Fibroblast of skin of left biceps (primary cell): ENCODE data around the gene ZNF821.
"Not testable (repeated sequence)": the region's sequence is repeated elsewhere in the genome, so short reads cannot be mapped to it uniquely, and the experiment has no call there.

Source experiments
- DNase-seq, 2 experiments: peaks; one replicate each; pipeline ENCODE4 v3.0.0-alpha.2; 2013; ENCODE audit warnings: low read depth in 2 of 2

ZNF821 gene

GRCh38 chr16:71902656-71903365, 18.8 kb upstream of the ZNF821 start:
- no peak for DNase-seq

GRCh38 chr16:71899171-71899570, 15.2 kb upstream of the ZNF821 start:
- no peak for DNase-seq

- DNase-seq, result no peak
Measured at GRCh38 chr16:71896764-71897368, 12.9 kb upstream of the ZNF821 start.

- DNase-seq, result no peak
Measured at GRCh38 chr16:71895679-71896365, 11.8 kb upstream of the ZNF821 start.

- peak; percentile 97 for DNase-seq
Measured at GRCh38 chr16:71894921-71895678, 11.1 kb upstream of the ZNF821 start, which contains the start of gene IST1. TSS of gene IST1 (plus strand) at chr16:71895531. CDS start at chr16:71915641, 20,110 bp downstream.

- no peak for DNase-seq
Measured at GRCh38 chr16:71894229-71894920, 10.4 kb upstream of the ZNF821 start.

GRCh38 chr16:71893888-71894228, 9.9 kb upstream of the ZNF821 start:
- DNase-seq, result no peak

GRCh38 chr16:71889147-71889546, 5.2 kb upstream of the ZNF821 start:
- no peak for DNase-seq

- DNase-seq, result no peak
Measured at GRCh38 chr16:71885261-71885650, 1.3 kb upstream of the ZNF821 start.

- DNase-seq, result no peak
Measured at GRCh38 chr16:71883168-71883848, 674 bp downstream of the ZNF821 start.

GRCh38 chr16:71882505-71883167, 1.3 kb downstream of the ZNF821 start:
- no peak for DNase-seq

- no peak for DNase-seq
Measured at GRCh38 chr16:71880176-71880575, 3.8 kb downstream of the ZNF821 start.

- no peak for DNase-seq
Measured at GRCh38 chr16:71878911-71879310, 5.1 kb downstream of the ZNF821 start.

GRCh38 chr16:71873199-71873598, 10.8 kb downstream of the ZNF821 start:
- no peak for DNase-seq

GRCh38 chr16:71870818-71871217, 13.2 kb downstream of the ZNF821 start:
- no peak for DNase-seq

GRCh38 chr16:71869089-71869488, 14.9 kb downstream of the ZNF821 start:
- no peak for DNase-seq

- no peak for DNase-seq
Measured at GRCh38 chr16:71867939-71868338, 16.0 kb downstream of the ZNF821 start.

GRCh38 chr16:71867175-71867574, 16.8 kb downstream of the ZNF821 start:
- DNase-seq, result not testable (repeated sequence)

- no peak for DNase-seq
Measured at GRCh38 chr16:71865173-71865863, 18.7 kb downstream of the ZNF821 start.

GRCh38 chr16:71863995-71864394, 20.0 kb downstream of the ZNF821 start:
- no peak for DNase-seq
